HG03039 (cell line): ENCODE measurements around the gene RBM43.
"Not testable (repeated sequence)": the region's sequence is repeated elsewhere in the genome, so short reads cannot be mapped to it uniquely, and the experiment has no call there.

Source experiments
- ATAC-seq: cut with Tn5 transposase; IDR thresholded peaks from one replicate; pipeline ENCODE4 v1.9.1; 2021; ENCODE audit warnings: mild to moderate bottlenecking, moderate library complexity; ENCODE audit not compliant: unreplicated experiment

RBM43 gene

DNA sequence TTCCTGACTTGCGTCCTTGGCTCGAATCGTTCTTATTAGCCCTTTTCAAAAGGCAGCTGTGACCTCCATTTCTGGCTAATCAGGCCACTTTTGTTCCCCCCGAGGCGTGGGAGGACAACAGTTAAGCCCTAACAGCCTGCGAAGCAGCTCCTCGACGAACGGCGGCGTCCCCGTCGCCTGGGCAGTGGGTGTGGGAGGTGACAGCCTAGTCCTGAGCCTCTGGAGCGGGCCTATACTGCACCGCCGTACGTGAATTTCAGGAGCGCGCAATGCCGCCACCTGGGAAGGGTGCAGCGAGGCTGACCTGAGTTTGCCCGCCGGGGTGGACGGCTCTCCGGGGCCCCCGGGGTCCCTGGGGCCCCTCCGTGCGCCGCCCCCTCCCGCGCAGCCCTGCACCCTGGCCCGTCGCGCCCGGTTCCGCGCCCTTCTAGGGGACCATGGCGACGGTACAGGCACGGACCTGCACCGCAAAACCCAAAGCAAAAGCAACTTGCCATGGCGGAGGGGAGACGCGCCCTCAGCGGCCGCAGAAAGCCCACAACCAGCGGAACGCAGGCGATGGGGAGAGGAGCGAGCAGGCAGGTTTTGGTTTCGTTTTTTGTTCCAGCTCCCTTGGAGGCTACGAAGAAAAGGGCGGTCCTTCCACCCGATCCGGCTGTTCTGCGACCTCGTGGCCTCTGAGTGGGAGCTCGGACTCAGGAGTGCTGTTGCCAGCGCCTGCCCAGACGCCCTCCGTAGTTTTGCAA, at the start of gene RBM43:
RBM43 (minus strand) TSS at position 633 of the 746 bp plus-strand sequence; CDS start at position 497, 136 bp downstream.
- peak; percentile 94 for ATAC-seq

DNA sequence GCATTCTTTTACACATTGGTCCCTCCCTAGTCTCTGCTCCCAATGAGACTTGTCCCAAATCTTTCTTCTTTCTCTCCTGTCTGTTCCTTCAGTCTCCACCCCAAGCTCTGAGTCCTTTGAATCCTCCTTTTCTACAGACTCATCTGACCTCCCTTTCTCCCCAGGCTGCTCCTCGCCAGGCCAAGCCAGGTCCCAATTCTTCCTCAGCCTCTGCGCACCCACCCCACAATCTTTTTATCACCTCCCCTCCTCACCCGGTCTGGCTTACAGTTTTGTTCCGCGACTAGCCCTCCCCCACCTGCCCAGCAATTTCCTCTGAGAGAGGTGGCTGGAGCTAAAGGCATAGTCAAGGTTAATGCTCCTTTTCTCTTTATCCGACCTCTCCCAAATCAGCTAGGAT, 48.6 kb upstream of the RBM43 start:
- not testable (repeated sequence) for ATAC-seq

DNA sequence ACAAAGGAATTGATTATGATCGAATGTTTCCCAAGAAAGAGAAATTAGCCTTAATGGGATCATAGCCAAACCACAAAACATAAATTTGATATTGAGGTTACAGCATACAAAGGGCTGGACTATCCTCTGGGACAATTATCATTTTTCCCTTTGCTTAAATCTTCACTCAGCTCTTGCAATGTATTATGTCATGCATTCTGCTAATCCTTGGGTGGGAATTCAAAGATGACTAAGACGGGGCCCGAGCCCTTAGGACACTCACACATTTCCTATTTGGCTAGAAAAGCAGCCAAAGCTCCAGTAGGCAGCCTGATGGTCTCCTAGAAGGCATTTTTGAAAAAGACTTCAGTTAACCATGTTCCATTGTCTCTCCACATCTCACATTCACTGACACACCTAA, 45.0 kb upstream of the RBM43 start:
- ATAC-seq, result no peak

DNA sequence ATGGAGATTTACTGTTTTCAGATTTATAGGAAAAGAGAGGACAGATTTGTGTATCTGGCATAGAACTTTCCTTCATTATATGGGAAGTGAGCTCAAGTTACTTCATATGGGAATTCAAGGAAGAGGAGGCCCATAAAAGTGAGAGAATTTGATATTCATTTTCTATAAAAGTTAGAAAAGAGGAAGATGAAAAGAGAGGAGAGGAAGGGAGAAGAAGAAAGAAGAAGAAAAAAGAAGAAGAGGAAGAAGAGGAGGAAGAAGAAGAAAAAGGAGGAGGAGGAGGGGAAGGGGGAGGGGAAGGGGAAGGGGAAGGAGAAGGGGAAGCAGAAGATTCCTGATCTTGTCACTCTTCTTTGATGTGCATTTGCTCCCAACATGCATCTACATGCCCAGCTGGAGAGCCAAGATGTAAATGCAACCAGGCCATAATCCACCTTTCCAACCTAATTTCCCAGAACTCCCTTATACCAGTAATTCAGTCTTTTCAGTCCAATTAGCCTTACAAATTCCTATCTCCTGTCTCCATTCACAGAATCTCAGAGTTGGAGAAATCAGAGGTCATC, 43.5 kb upstream of the RBM43 start:
- ATAC-seq, result no peak

DNA sequence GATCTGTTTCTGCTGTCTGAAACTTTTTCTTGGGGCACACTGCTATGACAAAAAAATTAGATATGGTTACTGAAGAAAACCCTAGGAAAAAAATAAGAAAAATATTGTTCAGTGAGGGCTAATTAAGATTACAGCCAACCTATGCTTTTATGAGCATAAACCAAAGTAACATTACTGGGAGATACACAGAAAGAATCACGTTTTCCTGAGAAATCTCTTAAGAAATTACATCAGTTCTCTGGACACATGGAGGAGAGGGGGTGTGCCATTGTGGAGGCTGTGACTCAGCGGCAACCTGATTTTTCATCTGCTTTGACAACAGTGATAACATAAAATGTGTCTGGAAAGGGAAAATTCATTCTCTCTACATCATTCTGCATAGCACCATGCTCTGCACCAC, 41.2 kb upstream of the RBM43 start:
- no peak for ATAC-seq

DNA sequence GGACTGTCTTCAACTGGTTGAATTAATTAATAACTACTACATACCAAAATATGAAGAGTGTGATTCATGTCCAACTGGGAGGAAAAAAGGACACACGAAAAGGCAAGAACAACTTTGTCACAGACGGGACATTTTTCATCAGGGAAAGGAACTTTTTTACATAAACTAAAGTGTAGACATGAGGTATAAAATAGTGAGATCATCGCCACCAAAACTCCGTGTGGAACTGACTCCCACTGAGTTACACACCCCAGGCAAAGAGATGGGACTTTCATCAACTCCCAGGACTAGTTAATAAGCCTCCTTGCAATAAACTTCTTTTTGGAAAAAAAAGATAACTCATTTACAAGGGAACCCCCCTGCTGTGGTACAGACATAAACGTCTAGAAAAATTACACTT, 40.7 kb upstream of the RBM43 start:
- ATAC-seq, result no peak

DNA sequence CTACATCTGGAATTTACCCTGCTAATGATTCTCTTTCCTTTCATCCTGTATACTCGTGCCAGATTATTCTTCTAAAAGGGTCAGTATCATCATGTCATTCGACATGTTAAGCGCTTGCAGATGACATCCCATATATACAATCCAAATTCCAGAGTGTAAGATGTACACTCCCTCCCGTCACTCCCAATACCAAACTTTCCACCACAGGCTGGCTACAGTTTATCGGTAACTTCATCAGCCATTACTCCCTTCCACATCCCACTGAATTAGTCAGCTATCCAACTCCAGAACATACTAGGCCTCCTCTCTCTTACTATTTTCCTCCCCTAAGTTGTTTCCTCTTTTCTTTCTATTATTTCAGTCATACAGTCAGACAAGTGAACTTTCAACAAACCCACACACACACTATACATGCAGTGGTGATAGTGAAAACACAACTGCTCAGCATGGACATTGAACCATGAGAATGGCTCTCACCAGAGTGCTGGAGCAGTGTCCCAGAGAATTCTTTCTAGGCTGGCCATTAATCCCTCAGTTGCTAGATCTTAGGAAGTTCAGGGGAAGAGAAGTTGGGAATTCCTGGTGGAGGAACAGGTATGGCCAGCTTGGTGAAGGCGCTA, 38.4 kb upstream of the RBM43 start:
- peak; percentile 64 for ATAC-seq

DNA sequence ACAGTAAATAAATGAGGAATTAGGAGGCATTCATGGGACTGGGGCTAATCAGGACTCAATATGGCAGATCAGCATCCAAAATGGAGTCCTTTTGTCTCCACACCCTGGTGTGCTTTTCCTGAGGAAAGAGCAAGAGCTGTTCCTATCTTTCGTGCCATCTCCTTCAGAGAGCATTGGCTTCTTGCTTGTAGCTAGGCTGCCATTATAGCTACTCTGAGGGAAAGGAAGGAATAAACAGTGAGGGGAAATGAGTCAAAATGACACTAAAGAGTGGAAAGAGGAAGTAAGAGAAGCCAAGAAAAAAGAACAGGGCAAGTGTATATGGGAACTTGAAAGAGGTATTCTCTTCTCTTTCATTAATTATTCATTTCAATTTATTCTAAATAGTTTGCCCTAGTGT, 36.2 kb upstream of the RBM43 start:
- ATAC-seq, result peak; percentile 82

DNA sequence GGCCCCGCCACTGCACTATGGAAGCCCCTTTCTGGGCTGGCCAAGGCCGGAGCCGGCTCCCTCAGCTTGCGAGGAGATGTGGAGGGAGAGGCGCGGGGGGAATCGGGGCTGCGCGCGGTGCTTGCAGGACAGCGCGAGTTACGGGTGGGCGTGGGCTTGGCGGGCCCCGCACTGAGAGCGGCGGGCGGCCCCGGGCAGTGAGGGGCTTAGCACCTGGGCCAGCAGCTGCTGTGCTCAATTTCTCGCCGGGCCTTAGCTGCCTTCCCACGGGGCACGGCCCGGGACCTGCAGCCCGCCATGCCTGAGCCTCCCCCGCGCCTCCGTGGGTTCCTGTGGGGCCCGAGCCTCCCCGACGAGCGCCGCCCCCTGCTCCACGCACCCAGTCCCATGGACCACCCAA, 34.3 kb upstream of the RBM43 start:
- not testable (repeated sequence) for ATAC-seq

DNA sequence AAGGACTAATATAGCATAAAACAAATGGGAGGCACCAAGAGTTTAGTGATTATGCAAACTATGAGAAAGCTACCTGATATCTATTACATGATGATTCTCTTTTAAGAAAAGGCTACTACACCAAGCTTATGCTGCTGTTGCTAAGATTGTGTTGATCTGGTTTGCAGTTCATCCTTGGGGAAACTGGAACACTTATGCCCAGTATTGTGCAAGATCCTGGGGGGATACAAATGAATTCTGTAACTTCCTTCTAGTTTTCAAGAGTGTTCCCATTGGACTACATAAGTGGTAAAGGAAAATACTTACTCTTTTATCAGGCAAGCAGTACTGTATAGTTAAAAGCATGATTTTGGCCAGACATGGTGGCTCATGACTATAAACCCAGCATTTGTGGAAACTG, 30.9 kb upstream of the RBM43 start:
- no peak for ATAC-seq

DNA sequence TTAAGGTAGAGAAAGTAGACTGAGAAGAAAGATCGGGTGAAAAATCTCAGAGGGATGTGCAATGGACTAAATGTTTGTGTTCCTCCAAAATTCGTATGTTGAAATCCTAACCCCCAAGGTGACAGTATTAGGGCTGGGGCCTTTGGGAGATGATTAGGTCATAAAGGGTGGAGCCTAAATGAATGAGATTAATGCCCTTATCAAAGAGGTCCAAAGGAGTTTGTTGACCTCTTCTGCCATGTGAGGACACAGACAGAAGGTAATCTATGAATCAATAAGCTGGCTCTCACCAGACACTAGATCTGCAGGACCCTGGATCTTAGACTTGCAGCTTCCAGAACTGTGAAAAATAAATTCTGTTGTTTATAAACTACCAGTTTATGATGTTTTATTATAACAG, 30.5 kb upstream of the RBM43 start:
- no peak for ATAC-seq

DNA sequence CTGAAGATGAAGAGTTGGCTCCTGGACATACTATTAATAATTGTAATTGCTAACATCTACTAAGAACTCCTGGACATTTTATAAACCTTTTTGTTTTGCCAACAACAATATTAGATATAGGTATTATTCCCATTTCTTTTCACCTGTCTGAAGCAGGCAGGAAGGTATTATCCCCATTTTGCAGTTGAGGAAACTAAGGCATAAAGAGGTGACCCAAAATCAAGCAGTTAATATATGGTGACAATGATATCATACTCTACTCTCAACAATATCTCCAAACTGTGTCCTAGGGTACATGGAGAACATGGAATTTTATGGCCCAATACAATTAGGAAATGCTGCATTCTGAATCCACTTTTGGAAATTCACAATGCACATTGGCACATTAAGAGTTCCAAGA, 29.6 kb upstream of the RBM43 start:
- no peak for ATAC-seq

DNA sequence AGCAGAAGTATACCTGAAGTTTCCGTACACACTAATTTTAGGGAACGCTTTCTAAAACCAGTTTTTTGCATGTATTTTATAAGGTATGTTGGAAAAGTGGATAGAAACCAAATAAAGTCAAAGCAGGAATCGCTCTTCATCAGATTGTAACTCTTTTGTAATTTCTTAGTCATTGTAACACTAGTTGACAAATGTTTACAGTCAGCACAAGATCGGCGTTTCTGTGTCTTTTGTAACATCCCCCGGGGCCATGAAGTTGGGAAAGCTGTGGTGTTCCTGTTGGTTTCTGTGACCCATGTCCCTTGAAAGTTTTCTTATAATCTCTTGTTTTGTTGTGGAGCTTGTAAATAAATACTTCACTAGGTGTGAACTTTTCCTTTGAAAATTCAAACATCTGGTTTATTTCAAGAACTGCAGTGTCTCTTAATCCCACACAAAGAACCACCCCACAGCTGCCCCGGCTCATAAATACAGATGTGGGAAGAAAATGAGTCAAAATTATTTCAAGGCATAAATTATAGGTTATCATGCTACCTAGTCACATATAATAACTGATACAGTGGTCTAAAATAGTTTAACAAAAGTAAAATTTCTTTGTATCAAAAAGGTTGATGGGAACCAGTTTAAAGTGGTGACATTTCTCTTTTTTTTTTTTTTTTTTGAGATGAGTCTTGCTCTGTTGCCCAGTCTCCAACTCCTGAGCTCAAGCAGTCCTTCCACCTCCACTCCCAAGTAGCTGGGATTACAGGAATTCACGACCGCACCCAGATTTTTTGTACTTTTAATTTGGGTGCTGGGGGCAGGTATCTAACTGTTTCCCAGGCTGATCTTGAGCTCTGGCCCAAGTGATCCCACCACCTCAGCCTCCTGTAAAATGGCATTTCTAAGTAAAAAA, 28.6 kb upstream of the RBM43 start:
- ATAC-seq, result peak; percentile 20

DNA sequence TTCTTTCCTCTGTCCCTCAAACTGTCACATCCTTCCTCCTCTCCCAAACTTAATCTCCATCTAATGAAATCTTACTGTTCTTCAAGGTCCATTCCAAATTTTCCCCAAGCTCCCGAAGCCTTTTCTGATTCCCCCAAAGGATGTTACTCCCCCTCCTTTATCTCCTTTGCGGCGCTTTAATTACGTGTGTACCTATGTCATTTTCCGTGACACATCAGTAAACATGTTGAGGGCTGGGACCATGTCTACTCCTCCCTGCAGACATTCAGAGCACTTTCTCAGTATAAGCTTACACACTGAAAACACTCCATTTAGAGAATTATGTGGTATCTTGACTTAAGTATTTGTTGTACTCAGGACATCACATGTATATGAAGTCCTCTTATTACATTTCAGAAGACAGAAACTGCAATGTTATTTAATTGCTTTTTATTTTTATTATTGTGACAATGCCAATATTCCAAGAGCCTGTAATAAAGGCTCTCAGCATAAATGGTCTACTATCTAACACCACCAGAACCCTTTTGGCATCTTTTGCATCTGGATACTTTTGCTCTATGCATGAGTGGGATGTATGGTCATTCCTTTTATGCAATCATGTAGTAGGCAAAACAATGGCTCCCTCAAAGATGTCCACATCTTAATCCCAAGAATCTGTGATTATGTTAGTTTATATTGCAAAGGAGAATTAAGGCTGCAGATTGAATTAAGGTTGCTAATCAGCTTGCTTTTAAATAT, 26.0 kb upstream of the RBM43 start:
- no peak for ATAC-seq

DNA sequence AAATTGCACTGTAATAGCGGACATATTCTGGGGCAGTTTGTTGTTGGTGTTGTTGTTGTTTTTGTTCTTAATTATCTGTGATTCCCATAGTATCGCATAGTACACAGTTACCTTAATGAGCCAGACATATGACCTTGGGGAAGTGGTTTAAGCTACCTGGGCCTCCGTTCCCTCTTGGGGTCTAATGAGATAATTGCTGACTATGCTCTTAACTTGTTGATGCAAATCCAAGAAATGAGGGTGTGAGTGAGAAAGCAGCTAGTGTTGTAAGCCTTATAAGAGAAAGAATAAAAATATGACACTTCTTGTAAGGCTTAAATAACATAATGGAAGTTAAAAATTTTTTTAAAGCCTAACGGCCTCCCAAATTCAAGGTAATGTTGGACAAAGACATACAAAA, 20.7 kb upstream of the RBM43 start:
- ATAC-seq, result no peak

DNA sequence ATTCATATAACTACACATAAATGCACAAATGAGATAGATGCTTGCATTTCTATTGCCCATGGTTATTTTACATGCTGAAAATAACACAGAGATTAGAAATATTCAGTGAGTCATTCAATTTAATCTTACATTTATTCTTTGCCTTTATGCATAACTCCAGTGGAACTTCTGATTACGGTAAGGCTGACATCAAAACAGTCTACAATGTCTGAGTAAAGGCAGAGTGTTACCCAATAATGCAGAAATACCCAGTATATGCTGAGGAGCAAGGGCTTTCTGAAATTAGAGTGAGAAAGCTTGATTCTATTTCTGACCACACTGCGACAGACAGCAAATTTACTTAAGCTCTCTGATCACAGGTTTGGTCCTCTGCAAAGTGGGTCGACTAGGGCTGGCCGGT, 18.6 kb upstream of the RBM43 start:
- no peak for ATAC-seq

DNA sequence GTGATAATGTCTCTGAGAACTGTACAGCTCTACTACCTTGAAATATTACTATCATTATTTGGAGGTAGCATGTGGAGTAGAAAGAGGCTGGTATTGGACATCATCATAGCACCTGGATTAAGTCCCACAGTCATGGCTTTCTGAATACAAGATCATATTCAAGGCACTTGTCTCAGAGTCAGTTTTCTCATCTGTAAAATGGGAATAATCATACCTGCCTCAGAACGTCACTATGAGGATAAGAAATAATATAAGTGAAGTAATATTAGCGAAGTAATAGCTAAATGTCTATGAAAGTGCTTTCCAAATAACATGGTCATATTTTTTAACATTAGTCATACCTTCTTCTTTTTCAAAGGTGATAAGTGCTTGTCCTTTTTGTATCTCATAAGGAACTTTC, 16.8 kb upstream of the RBM43 start:
- ATAC-seq, result no peak

DNA sequence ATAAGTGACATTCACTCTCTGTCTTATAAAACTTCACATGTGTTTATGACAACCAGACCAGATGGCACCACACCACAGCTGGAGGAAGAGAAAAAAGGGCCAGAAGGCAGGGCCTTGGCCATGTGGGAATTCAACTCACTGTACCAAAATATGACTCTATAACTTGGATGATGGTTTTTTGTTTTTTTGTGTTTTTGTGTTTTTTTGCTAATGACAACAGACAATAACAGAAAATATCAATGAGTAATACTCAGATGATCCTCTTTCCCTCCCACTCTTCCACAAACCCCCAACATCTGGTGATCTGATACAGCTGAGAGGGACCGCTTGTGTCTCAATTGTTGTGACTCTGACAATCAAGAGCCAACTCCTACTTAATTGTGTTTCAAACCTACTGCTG, 15.4 kb upstream of the RBM43 start:
- ATAC-seq, result no peak

DNA sequence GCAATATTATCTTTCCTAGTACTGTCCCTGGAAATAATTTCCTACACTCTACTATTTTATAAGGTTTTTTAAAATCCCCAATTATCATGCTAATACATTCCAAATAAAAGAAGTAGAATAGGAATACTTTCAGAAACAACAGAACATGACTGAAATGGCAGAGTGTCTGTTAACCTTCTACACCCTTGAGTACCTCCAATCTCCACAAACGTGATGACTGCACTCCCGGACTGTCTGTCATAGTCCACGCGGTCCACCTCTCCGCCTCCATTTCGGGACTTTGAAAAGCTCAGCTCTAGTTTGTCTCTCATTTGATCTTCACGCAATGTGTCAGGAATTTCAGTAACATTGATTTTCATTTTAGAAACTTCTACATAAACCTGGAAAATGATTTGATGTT, 13.6 kb upstream of the RBM43 start:
- ATAC-seq, result no peak

DNA sequence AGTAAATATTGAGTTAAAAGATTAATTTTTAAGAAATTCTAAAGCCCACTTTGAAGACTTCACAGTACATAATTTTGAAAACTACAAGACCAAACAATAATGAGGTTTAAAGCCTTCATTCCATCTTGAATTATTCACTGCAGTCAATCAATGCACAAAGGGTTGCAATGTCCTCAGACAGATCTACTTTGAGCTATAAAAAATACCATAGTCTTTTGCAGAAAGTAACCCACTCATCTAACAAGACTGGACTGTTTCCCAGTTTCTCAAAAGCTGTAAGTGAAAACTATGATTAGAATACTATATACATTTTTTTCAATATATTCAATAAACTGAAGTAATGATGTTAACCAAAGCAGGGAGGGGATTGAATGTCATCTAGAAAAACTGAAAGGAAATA, 10.2 kb upstream of the RBM43 start:
- no peak for ATAC-seq
